LNCaP clone FGC (cell line): ENCODE measurements around the gene DOCK4.

Experiments
- DNase-seq: peaks from one replicate; pipeline ENCODE4 v3.0.0-alpha.2; 2011; ENCODE audit warnings: low read depth
- H3K4me3 ChIP-seq: 2 replicates; pipeline ENCODE4 v1.5.1; 2011; ENCODE audit warnings: mild to moderate bottlenecking, low read depth, low read length, control low read depth
- TF ChIP-seq, protein P1 (sequence below): IDR thresholded peaks from 2 replicates; pipeline ENCODE4 v1.5.1; 2012; ENCODE audit warnings: mild to moderate bottlenecking; ENCODE audit not compliant: control insufficient read depth, insufficient read depth; ENCODE audit errors: extremely low read depth

DOCK4 gene

DNA sequence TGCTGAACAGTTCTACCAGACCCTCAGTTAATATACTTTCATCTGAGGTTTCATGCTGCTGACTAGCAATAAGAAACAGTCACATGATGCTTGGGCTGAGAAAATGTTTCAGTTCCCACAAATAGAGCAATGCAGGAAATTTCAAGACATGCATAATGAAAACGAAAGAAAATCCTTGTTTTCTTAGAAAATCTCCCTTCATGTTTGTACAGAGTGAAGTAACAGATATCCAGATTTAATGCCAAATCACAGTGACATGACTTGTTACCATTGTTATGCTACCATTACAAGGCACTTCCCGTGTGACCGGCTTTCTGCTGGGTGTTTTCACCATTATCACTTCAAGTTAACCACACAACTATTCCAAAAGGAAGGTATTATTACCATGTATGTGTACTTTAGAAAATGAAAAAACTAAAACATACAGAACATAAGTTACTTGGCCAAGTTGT, 121.7 kb downstream of the DOCK4 start:
- H3K4me3 ChIP-seq: no peak overlapping the region
- DNase-seq: no peak
- TF ChIP-seq, protein P1, sequence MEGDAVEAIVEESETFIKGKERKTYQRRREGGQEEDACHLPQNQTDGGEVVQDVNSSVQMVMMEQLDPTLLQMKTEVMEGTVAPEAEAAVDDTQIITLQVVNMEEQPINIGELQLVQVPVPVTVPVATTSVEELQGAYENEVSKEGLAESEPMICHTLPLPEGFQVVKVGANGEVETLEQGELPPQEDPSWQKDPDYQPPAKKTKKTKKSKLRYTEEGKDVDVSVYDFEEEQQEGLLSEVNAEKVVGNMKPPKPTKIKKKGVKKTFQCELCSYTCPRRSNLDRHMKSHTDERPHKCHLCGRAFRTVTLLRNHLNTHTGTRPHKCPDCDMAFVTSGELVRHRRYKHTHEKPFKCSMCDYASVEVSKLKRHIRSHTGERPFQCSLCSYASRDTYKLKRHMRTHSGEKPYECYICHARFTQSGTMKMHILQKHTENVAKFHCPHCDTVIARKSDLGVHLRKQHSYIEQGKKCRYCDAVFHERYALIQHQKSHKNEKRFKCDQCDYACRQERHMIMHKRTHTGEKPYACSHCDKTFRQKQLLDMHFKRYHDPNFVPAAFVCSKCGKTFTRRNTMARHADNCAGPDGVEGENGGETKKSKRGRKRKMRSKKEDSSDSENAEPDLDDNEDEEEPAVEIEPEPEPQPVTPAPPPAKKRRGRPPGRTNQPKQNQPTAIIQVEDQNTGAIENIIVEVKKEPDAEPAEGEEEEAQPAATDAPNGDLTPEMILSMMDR: no peak

DNA sequence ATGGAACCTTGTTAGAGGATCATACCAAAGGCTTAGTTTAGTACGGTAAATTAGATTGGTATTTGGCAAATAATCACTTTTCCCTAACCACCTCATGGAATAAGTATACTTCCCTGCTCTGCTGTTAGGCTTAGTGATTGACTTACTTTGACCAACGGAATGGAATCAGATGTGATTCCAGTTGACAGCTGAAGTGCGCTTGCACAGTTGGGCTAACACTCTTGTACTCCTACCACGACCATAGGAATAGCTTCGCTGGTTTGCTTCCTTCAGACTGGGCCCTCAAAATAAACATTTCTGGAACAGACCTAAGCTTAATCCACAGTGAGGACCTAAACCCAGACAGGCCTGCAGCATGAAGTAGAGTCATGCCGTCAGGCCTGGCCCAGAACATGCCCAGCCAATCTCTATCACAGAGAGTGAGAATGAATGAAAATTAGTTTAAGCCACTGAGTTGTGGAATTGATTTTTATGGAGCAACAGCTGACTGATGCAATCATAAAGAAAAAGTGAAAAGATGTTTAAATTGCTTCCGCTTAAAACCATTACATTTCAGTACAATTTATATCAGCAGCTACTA, 122.3 kb downstream of the DOCK4 start:
- DNase-seq: no peak
- H3K4me3 ChIP-seq: no peak overlapping the region
- TF ChIP-seq, protein P1: no peak

DNA sequence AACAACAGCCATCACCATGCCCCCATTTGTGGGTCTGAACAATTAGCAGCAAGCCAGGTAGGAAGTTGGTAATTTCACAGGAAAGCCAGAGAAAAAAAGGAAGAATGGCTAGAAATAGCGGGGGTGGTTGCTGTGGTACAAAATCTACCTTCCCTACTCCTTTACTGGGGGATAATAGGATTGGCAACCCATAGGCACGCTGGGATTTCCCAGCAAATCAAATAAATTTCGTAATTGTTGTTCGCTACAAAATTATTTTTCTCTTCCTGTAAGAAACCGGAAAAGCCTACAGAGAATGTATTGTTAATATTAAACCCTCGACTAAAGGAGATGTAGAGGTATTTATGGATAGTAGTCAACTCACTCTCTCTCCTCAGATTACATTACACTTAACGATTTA, 123.9 kb downstream of the DOCK4 start:
- H3K4me3 ChIP-seq: no peak overlapping the region
- no peak for DNase-seq
- TF ChIP-seq, protein P1: no peak

DNA sequence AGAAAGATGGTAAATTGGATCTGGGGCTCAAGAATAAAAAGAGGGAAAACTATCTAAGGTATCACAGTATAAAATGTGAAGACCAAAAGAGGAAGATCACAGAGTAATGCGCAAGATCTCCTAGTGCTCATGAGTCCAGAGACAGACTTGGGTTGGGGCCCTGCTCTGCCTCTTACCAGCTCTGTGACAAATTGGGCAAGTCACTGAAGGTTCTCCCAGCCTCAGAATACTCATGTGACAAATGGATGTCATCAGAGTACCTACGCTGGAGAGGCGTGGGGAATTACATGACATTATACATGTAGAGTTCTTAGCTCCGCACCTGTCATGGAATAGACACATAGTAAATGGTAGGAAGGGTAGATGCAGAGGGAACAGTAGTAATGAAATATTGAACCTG, 124.4 kb downstream of the DOCK4 start:
- no peak for DNase-seq
- H3K4me3 ChIP-seq: no peak overlapping the region
- TF ChIP-seq, protein P1: no peak

DNA sequence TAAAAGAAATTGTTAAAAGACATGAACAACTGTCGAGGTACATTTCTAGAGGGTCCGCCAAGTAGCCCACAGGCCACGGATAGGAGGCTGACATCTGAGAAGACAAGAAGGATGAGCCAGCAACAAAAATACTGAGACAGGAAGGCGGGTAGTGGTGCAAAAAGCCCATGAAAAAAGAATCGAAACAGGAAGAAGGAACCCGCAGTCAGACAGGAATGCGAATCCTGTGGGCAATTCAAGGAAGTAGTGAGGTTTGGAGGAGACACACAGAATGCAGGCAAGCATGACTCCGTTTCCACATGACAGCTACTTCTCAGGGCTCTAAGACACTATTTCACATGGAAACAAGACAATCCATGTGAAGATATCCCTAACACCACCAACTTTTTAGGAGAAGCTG, 125.2 kb downstream of the DOCK4 start:
- no peak overlapping the region for H3K4me3 ChIP-seq
- no peak for DNase-seq
- TF ChIP-seq, protein P1: no peak

DNA sequence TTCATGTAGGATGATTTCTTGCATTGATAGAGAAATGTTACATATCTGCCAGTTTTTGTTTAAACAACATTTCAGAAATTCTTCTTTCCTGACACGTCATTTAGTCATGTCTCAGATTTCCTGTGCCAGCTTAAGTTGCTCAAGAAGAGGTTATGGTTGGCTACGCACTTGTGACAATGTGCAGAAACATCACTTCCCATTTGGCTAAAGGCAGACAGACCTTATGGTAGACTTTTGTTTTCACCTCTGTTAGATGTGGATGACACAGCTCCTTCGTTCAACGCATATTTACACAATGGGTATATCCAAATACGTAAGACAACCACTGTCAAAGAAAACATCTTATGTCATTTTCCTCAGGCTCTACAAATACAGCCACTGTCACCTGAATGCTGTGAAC, 125.8 kb downstream of the DOCK4 start:
- TF ChIP-seq, protein P1: no peak
- no peak for DNase-seq
- no peak overlapping the region for H3K4me3 ChIP-seq

DNA sequence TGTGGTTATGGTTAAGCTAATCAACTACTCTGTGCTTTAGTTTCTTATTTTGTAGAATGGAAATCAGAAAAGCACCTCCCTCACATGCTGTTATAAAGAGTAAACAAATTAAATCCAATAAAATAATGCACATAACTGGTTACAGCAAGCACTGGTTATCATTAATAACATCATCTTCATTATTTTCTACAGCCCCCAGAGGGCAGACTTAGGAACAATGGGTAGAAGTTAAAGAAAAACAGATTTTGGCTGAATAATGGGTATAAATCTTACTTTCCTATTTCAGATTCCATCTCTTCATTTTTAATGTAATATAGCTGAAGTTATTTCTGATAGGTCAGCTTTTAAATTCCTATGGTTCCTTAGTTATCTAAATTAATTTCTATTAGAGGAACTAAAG, 126.5 kb downstream of the DOCK4 start:
- DNase-seq: no peak
- no peak overlapping the region for H3K4me3 ChIP-seq
- TF ChIP-seq, protein P1: peak; percentile 30; the same call in 1 of the 2 replicates
